OCI-LY3 (cell line): Measurements from ENCODE around the gene HSD17B13.

ENCODE experiments used
- EZH2phosphoT487 ChIP-seq: fragments of 200-600 bp; shearing (Covaris generic); IDR thresholded peaks from 2 replicates; pipeline ENCODE4 v1.6.1; 2018; ENCODE audit warnings: antibody characterized with exemption, mixed run types, low read depth
- TF ChIP-seq, protein P1 (sequence below): fragments of 200-600, 300-600 bp; sonication (generic); IDR thresholded peaks from 2 replicates; pipeline ENCODE4 v1.5.1; 2014; ENCODE audit warnings: antibody characterized with exemption, low read length, low read depth

DNA sequence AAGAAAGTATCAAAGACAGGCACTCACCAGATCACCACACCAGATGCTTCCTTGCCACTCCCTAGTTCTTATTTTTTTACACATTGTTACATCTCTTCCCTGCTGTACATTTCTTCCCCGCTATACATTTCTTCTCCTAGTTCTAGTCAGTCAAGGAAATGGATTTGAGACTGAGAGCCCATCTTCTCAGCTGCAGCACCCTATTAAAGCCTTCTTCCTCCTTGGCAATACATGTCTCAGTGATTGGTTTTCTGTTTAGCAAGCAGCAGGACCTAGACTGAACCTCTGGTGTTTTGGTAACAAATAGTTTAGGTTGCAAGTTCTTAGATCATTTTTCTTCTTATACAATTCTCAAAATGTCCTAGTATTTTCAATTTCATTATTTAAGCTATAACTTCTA lies 66.9 kb downstream of the HSD17B13 start:
- TF ChIP-seq, protein P1, sequence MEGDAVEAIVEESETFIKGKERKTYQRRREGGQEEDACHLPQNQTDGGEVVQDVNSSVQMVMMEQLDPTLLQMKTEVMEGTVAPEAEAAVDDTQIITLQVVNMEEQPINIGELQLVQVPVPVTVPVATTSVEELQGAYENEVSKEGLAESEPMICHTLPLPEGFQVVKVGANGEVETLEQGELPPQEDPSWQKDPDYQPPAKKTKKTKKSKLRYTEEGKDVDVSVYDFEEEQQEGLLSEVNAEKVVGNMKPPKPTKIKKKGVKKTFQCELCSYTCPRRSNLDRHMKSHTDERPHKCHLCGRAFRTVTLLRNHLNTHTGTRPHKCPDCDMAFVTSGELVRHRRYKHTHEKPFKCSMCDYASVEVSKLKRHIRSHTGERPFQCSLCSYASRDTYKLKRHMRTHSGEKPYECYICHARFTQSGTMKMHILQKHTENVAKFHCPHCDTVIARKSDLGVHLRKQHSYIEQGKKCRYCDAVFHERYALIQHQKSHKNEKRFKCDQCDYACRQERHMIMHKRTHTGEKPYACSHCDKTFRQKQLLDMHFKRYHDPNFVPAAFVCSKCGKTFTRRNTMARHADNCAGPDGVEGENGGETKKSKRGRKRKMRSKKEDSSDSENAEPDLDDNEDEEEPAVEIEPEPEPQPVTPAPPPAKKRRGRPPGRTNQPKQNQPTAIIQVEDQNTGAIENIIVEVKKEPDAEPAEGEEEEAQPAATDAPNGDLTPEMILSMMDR, result no peak
- no peak for TF ChIP-seq EZH2phosphoT487
